Measurements from ENCODE around the gene UBA52. TPM values are rescaled to one million over a fixed set of nuclear protein-coding genes. Genes with fewer than 3 reads are reported as not detected.

Gene UBA52
- polyA plus RNA-seq, 1 donor from 2014 or later: 765 TPM

DNA sequence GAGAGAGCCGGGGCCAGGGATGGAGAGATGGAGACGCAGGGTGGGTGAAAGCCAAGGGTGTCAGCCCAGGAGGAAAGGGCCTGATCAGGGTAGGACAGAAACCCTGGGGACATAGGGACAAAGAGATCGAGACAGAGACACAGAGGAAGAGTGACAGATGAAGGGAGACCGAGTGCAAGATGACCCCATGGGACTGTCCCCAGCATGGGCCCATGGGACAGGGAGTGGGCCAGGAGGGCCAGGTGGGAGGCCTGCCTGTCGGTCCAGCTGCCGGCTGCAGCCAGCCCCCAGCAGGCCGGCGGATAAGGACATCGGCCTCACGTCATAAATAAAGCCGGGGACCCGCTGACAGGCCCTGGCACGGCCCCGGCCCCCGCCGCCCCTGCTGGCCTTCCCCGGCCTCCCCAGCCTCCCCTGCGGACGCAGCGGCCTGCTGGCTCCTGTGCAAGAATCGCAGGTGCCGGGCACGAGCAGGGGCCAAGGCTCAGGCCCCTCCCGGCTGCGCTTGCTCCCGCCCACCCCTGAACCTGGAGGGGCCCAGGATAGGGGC is 23.2 kb downstream of the UBA52 start:
- TF ChIP-seq, protein P1, sequence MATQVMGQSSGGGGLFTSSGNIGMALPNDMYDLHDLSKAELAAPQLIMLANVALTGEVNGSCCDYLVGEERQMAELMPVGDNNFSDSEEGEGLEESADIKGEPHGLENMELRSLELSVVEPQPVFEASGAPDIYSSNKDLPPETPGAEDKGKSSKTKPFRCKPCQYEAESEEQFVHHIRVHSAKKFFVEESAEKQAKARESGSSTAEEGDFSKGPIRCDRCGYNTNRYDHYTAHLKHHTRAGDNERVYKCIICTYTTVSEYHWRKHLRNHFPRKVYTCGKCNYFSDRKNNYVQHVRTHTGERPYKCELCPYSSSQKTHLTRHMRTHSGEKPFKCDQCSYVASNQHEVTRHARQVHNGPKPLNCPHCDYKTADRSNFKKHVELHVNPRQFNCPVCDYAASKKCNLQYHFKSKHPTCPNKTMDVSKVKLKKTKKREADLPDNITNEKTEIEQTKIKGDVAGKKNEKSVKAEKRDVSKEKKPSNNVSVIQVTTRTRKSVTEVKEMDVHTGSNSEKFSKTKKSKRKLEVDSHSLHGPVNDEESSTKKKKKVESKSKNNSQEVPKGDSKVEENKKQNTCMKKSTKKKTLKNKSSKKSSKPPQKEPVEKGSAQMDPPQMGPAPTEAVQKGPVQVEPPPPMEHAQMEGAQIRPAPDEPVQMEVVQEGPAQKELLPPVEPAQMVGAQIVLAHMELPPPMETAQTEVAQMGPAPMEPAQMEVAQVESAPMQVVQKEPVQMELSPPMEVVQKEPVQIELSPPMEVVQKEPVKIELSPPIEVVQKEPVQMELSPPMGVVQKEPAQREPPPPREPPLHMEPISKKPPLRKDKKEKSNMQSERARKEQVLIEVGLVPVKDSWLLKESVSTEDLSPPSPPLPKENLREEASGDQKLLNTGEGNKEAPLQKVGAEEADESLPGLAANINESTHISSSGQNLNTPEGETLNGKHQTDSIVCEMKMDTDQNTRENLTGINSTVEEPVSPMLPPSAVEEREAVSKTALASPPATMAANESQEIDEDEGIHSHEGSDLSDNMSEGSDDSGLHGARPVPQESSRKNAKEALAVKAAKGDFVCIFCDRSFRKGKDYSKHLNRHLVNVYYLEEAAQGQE (IDR thresholded peaks at IDR 0.05; ENCODE audit: borderline replicate concordance): no peak
- TF ChIP-seq EP300 (conservative IDR thresholded peaks at IDR 0.05; ENCODE audit: poor library complexity, severe bottlenecking): no peak
- no peak for TF ChIP-seq POLR2AphosphoS5 (IDR thresholded peaks at IDR 0.05)
- TF ChIP-seq TAF1 (IDR thresholded peaks at IDR 0.05; ENCODE audit: low read depth): no peak
- TF ChIP-seq SMC3 (conservative IDR thresholded peaks at IDR 0.05; ENCODE audit: poor library complexity): no peak
- TF ChIP-seq EZH2 (IDR thresholded peaks at IDR 0.05; ENCODE audit: borderline replicate concordance, insufficient read depth, low read length, poor library complexity, severe bottlenecking): no peak
- TF ChIP-seq MXI1 (conservative IDR thresholded peaks at IDR 0.05; ENCODE audit: poor library complexity, severe bottlenecking): no peak
- no peak for TF ChIP-seq RAD21 (conservative IDR thresholded peaks at IDR 0.05)
- TF ChIP-seq, protein P2, sequence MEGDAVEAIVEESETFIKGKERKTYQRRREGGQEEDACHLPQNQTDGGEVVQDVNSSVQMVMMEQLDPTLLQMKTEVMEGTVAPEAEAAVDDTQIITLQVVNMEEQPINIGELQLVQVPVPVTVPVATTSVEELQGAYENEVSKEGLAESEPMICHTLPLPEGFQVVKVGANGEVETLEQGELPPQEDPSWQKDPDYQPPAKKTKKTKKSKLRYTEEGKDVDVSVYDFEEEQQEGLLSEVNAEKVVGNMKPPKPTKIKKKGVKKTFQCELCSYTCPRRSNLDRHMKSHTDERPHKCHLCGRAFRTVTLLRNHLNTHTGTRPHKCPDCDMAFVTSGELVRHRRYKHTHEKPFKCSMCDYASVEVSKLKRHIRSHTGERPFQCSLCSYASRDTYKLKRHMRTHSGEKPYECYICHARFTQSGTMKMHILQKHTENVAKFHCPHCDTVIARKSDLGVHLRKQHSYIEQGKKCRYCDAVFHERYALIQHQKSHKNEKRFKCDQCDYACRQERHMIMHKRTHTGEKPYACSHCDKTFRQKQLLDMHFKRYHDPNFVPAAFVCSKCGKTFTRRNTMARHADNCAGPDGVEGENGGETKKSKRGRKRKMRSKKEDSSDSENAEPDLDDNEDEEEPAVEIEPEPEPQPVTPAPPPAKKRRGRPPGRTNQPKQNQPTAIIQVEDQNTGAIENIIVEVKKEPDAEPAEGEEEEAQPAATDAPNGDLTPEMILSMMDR (IDR thresholded peaks at IDR 0.05; ENCODE audit: poor library complexity, severe bottlenecking): no peak
- no peaks in the 10 kb centered on the region for H4K20me1 ChIP-seq (ENCODE audit: insufficient read depth)

DNA sequence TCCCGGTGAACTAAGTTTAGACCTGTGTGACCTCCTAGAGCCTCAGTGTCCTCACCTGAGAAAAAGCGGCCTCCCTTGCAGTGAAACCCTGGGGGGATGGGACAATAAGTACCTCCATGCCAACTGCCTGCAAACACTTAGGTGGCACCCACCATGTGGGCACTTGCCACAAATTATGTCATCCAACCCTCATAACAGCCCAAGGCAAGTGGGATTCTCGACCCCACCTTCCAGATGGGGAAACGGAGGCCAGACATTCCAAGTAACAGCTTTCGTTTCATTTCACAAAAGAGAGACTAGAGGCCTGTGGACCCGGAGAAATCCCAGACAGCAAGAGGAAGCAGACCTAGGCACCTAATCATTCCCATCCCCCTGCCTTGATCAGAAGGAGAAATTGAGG is 23.8 kb downstream of the UBA52 start:
- Histone ChIP-seq H3K4me2 (ENCODE audit: low read length) (no peak overlapping the region), H3K27ac (ENCODE audit: low read length) (no peak overlapping the region), H3K36me3 (ENCODE audit: insufficient read depth, low read length) (no peaks in the 10 kb centered on the region), H3K9me3 (ENCODE audit: low read length) (no peaks in the 10 kb centered on the region), H2AFZ (ENCODE audit: low read depth, low read length) (no peak overlapping the region), H3K9me2 (ENCODE audit: insufficient read depth, low read length) (no peaks in the 10 kb centered on the region), H4K20me1 (ENCODE audit: insufficient read depth) (no peaks in the 10 kb centered on the region), H3K27me3 (ENCODE audit: insufficient read depth, low read depth, low read length) (no peaks in the 10 kb centered on the region), H3K4me3 (ENCODE audit: low read length) (no peak overlapping the region), H3K79me2 (replicated peaks; ENCODE audit: insufficient read depth, low read length) (no peaks in the 10 kb centered on the region), H3K9ac (ENCODE audit: low read length) (no peak overlapping the region), H3F3A (ENCODE audit: insufficient read depth, low read length, poor library complexity, severe bottlenecking) (no peaks in the 10 kb centered on the region)
- no peak for TF ChIP-seq TAF1 (IDR thresholded peaks at IDR 0.05; ENCODE audit: low read depth)
- TF ChIP-seq EP300 (conservative IDR thresholded peaks at IDR 0.05; ENCODE audit: poor library complexity, severe bottlenecking): no peak
- TF ChIP-seq, protein P2 (IDR thresholded peaks at IDR 0.05; ENCODE audit: poor library complexity, severe bottlenecking): no peak
- TF ChIP-seq MXI1 (conservative IDR thresholded peaks at IDR 0.05; ENCODE audit: poor library complexity, severe bottlenecking): no peak
- no peak for TF ChIP-seq EZH2 (IDR thresholded peaks at IDR 0.05; ENCODE audit: borderline replicate concordance, insufficient read depth, low read length, poor library complexity, severe bottlenecking)
- no peak for TF ChIP-seq RAD21 (conservative IDR thresholded peaks at IDR 0.05)
- no peak for TF ChIP-seq SMC3 (conservative IDR thresholded peaks at IDR 0.05; ENCODE audit: poor library complexity)
- TF ChIP-seq, protein P1 (IDR thresholded peaks at IDR 0.05; ENCODE audit: borderline replicate concordance): no peak
- no peak for TF ChIP-seq POLR2AphosphoS5 (IDR thresholded peaks at IDR 0.05)

More for the DNA sequence above, 23.2 kb downstream of the UBA52 start:
- Histone ChIP-seq H3K9ac (ENCODE audit: low read length) (peak overlapping the region; percentile 60), H3F3A (ENCODE audit: insufficient read depth, low read length, poor library complexity, severe bottlenecking) (no peaks in the 10 kb centered on the region), H3K79me2 (replicated peaks; ENCODE audit: insufficient read depth, low read length) (no peaks in the 10 kb centered on the region), H2AFZ (ENCODE audit: low read depth, low read length) (peak overlapping the region; percentile 51), H3K27ac (ENCODE audit: low read length) (no peak overlapping the region), H3K4me2 (ENCODE audit: low read length) (peak overlapping the region; percentile 73), H3K4me3 (ENCODE audit: low read length) (peak overlapping the region; percentile 65), H3K36me3 (ENCODE audit: insufficient read depth, low read length) (no peaks in the 10 kb centered on the region), H3K9me3 (ENCODE audit: low read length) (no peaks in the 10 kb centered on the region), H3K9me2 (ENCODE audit: insufficient read depth, low read length) (no peaks in the 10 kb centered on the region), H3K27me3 (ENCODE audit: insufficient read depth, low read depth, low read length) (no peaks in the 10 kb centered on the region)

Measured in neural cell (in vitro differentiated cells).